Stimulated activated naive B cell treated with anti-CD40 and anti-IgM and Interleukin-4, amounts not matched to agents 10 μg/mL and 1 μg/mL and 100 μg/mL, for 72 hours (primary cell): ENCODE measurements around the gene TBC1D3B.
"Not testable (repeated sequence)": the region's sequence is repeated elsewhere in the genome, so short reads cannot be mapped to it uniquely, and the experiment has no call there.

Experiments used
- ATAC-seq, 2 donors: fragments of 150-1000 bp; cut with Tn5 transposase; replicated peaks; 2 replicates each; pipeline ENCODE4 v1.10.0; 2021; ENCODE audit warnings: moderate library complexity in 1 of 2
- DNase-seq: peaks from one replicate; pipeline ENCODE4 v3.0.0; 2021
- H3K27ac Mint-ChIP-seq: one replicate; pipeline ENCODE4 v1.8.0; 2022; ENCODE audit warnings: mild to moderate bottlenecking, mixed read lengths
- H3K27me3 Mint-ChIP-seq, 2 donors: one replicate each; pipeline ENCODE4 v1.8.0; 2022; ENCODE audit warnings: mixed read lengths in 2 of 2
- H3K36me3 Mint-ChIP-seq, 2 donors: one replicate each; pipeline ENCODE4 v1.8.0; 2022; ENCODE audit warnings: mixed read lengths in 2 of 2, mild to moderate bottlenecking in 1 of 2
- H3K4me1 Mint-ChIP-seq, 2 donors: one replicate each; pipeline ENCODE4 v1.8.0; 2022; ENCODE audit warnings: mixed read lengths in 2 of 2, mild to moderate bottlenecking in 1 of 2
- H3K4me3 Mint-ChIP-seq, 2 donors: one replicate each; pipeline ENCODE4 v1.8.0; 2022; ENCODE audit warnings: mild to moderate bottlenecking in 2 of 2, mixed read lengths in 2 of 2, moderate library complexity in 1 of 2
- H3K9me3 Mint-ChIP-seq, 2 donors: one replicate each; pipeline ENCODE4 v1.8.0; 2022; ENCODE audit warnings: mixed read lengths in 2 of 2, mild to moderate bottlenecking in 1 of 2

Gene TBC1D3B

DNA sequence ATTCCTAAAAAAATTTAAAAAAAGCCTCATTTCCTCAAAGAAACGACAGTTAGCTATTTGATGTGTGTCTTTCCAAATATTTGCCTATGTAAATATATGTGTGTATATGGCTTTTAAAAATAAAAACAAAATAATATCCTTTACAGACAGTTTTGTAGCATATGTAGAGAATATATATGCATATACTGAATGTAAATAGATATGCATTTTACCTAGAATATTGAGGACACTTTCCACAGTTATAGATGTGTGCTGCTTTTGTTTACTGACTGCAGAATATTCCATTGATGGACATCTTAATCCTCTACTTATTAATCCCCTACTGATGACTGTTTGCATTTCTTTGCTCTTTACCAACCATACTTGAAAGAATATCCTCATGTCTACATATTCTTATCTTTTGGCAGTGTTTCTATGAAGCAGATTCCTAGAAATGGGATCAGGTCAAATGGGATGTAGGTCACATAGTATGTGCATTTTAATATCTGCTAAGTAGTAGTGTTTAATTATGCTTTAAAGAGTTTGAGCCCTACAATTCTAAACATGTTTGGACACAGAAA is 16.9 kb upstream of the TBC1D3B start:
- Mint-ChIP-seq H3K9me3 (no peaks in the 10 kb centered on the region), H3K36me3 (no peaks in the 10 kb centered on the region), H3K4me3 (no peak overlapping the region), H3K27ac (no peak overlapping the region), H3K4me1 (peaks cover 38 to 45% of the 10 kb centered on the region in 2 donors), H3K27me3 (peaks cover 0 to 4% of the 10 kb centered on the region in 2 donors)
- ATAC-seq (no peak), DNase-seq (no peak)

DNA sequence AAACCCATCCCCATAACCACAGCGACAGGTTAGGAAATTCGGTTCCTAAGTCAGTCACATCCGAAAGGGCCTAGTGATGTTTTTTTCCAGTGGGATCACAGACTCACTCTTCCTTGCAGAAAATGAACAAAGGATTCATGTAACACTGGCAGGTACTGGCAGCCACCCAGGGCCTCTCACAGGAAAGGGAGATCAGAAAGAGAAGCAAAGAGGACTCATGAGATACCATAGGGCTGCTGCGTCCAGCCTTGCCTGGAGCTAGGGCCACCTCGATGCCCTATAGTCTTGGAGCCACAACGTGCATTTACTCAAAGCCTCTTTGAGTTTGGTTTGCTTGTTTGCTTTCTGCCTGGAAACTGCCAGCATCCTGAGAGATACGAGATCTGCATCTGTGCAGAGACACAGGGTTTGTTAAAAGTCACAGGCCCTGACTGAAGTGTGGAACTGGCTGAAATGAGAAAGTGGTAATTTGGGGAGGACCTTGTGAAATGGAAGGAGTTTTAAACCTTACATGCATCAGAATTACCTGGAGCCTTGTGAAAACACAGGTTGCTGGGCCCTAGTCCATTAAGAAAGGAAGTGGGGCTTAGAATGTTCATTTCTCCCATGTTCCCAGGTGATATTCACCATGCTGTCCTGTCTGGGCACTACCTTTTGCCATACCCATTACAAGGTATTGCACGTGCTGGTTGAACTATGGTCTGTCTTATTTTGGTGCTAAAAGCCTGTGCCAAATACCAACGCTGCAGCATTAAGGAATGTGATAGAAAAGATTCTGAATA is 14.3 kb upstream of the TBC1D3B start:
- H3K9me3 Mint-ChIP-seq, ATAC-seq, H3K27me3 Mint-ChIP-seq, H3K4me3 Mint-ChIP-seq, H3K27ac Mint-ChIP-seq, DNase-seq, H3K36me3 Mint-ChIP-seq: not testable (repeated sequence)
- peaks cover 32 to 33% of the 10 kb centered on the region in 2 donors for H3K4me1 Mint-ChIP-seq

DNA sequence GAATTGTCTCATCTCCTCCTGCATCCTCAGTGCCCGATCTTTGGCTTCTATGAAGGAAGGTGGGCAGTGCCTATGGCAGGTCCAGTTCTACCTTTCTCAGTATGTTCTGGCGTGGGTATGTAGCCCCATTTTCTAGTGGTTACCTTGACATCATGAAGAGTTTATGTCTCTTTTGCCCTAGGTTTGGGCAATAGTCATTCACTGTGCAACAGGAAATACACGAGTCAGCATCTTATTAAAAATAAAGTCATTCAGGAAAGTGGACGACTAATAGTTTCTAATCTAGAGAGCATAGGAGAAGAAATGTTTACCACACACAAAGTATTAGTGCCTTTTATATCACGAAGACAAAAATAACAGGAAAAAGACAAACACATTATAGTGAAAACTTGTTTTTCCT is 13.6 kb upstream of the TBC1D3B start:
- H3K4me3 Mint-ChIP-seq, H3K27me3 Mint-ChIP-seq, H3K9me3 Mint-ChIP-seq, ATAC-seq, H3K27ac Mint-ChIP-seq, DNase-seq, H3K36me3 Mint-ChIP-seq: not testable (repeated sequence)
- peaks cover 27 to 28% of the 10 kb centered on the region in 2 donors for H3K4me1 Mint-ChIP-seq

DNA sequence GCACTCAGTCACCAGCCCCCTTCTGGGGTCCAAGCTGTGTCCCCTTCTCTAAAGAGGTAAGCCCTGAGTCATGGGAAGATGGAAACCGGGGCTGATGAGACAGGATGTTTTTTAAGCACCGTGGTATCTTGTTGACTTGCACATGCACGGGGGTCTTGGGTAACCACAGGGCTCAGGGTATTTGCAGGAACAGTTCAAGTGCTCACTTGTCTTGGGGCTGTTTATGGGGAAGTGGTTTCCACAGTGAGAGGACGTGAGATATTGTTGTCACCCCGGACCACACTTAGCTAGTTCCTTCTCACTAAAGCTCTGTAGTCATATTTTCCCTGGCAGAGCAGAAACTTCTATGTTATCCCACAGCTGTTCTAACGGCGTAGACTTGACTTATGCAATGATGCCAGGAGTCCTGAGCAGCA is 12.5 kb upstream of the TBC1D3B start:
- DNase-seq (no peak), ATAC-seq (peak; percentile 98 to 99)
- Mint-ChIP-seq H3K27ac (no peak overlapping the region), H3K4me1 (peaks cover 23 to 25% of the 10 kb centered on the region in 2 donors), H3K27me3 (peaks cover 8 to 11% of the 10 kb centered on the region in 2 donors), H3K36me3 (no peaks in the 10 kb centered on the region), H3K4me3 (peak overlapping the region in 1 of 2 donors; percentile 44), H3K9me3 (no peaks in the 10 kb centered on the region)

DNA sequence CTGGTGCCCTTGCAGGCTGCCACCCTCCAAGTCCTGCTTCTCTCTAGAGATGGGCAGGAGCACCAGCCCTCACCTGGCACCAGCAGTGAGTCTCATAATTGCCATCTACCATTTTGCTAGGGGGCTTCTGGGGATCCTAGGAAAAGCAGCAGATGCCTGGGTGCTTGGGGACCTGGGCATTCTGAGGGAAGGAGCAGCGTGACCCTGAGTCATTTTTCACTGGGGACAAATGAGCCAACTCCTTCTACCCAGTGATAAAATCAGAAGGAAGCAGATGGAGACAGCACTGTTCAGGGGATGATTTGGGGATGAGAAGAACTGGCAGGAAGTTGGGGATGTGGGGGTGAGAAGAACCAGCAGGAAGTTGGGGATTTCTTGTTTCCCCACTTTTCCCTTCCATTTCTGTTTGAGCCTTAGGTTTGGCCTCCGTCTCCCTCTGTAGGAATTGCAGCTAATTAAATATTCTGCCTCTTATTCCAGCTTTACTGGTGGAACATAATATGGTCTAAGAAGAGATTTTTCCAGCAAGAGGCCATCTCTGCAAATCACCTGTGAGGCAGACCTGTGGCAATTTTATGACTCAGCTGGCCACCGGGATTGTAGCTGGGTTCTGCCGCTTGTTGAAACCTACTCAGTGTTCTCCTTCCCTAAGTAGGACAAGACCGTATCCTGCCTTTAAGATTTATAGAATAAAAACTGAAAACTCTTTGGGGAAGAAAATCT is 11.7 kb upstream of the TBC1D3B start:
- Mint-ChIP-seq H3K27me3 (peaks cover 11 to 18% of the 10 kb centered on the region in 2 donors), H3K27ac (peak overlapping the region; percentile 62), H3K4me1 (peaks cover 23 to 27% of the 10 kb centered on the region in 2 donors)
- not testable (repeated sequence) for H3K36me3 Mint-ChIP-seq, H3K4me3 Mint-ChIP-seq, H3K9me3 Mint-ChIP-seq, DNase-seq, ATAC-seq

DNA sequence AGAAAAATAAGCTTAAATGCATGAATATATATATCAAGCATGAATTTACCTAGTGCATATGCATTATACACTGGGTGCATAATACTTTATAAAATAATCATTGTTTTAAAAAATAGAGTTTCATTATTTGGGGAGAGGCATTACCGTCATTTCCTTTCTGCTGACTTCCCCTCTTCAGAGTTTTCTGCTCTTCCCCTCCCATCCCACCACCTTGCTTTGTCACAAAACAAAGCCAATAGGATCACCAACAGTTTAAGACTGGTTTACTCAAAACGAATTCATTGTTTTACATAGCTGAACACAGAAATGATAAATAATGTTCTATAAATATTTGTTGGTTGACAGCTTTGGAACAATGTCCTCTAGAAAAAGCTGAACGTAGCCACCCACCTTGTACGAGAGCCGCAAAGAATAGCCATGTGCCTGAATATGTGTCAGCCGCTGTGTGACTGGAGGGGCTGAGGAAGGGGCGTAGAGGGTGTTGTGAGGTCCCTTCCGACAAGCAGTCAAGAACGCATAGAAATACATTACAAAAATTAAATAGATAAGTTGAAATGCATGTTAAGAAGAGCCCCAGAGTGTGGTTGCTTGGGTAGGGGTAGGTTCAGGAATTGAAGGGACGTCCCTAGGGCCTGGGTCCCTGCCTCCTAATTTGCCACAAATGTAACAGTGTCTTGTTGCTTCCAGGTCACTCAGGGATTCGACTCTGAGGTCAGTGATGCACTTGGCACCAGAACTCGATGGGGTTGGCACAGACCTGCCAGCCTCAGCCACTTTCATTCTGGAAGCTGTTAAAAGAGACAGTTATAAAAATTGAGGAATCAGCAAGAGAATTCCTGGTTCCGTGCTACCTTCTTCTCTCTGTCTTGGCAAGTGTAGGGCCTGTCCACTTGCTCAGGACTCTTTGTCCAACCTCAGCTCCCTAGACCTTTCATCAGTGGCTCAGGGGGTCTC is 10.7 kb upstream of the TBC1D3B start:
- not testable (repeated sequence) for H3K27ac Mint-ChIP-seq, ATAC-seq, H3K4me3 Mint-ChIP-seq, DNase-seq, H3K36me3 Mint-ChIP-seq, H3K9me3 Mint-ChIP-seq
- Mint-ChIP-seq H3K4me1 (peaks cover 27 to 28% of the 10 kb centered on the region in 2 donors), H3K27me3 (peaks cover 17 to 25% of the 10 kb centered on the region in 2 donors)

DNA sequence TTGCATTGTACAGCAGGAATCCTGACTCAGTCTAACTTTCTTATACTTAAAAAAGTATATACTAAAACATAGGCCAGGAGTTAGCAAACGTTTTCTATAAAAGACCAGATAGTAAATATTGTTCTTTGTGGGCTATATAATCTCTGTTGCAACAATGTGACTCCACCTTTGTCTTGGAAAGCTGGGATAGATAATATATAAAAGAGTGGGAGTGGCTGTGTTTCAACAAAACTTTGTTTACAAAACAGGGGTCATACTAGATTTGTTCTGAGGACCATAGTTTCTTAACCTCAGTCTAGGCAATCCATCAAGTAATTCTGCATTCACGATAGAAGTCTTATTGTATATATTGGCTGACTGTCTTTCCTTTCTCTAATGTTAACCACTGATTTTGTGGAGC is 9.0 kb upstream of the TBC1D3B start:
- peaks cover 28 to 31% of the 10 kb centered on the region in 2 donors for H3K4me1 Mint-ChIP-seq
- H3K4me3 Mint-ChIP-seq = no peak overlapping the region
- no peak overlapping the region for H3K27ac Mint-ChIP-seq
- H3K9me3 Mint-ChIP-seq = no peaks in the 10 kb centered on the region
- H3K27me3 Mint-ChIP-seq = peaks cover 21 to 34% of the 10 kb centered on the region in 2 donors
- H3K36me3 Mint-ChIP-seq = no peaks in the 10 kb centered on the region
- no peak for DNase-seq
- no peak for ATAC-seq

DNA sequence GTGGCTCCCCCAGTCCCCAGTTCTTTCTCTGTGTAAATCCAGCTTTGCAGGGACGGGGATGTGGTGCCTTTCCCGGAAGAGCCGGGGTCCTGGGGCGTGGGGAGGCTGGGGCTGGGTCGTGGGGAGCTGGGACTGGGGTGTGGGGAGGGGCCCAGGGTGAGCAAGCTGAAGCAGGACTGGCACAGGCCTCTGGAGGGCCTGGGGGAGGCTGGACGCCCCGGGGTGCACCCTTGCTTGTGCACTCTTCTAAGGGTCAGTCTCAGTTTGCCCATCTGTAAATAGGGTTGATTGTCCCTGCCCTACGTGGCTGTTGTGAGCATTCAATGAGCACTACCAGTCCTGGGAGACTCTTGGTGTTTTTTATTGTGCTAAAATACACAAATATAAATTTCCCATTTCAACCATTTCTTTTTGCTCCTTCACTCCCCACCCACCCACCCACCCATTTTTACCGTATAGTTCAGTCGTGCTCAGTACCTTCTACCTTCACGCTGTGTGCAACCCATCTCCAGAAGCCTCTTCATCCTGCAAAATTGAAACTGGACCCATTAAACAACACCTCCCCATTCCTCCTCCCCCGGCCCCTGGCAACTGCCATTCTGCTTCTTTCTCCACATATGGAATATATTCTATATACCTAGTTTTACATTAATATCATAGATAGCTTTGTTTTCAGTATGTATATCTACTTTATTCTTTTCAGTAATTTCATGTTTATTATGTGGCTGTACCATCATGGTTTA is 7.8 kb upstream of the TBC1D3B start:
- peaks cover 25 to 39% of the 10 kb centered on the region in 2 donors for H3K27me3 Mint-ChIP-seq
- H3K4me1 Mint-ChIP-seq = peaks cover 22 to 28% of the 10 kb centered on the region in 2 donors

DNA sequence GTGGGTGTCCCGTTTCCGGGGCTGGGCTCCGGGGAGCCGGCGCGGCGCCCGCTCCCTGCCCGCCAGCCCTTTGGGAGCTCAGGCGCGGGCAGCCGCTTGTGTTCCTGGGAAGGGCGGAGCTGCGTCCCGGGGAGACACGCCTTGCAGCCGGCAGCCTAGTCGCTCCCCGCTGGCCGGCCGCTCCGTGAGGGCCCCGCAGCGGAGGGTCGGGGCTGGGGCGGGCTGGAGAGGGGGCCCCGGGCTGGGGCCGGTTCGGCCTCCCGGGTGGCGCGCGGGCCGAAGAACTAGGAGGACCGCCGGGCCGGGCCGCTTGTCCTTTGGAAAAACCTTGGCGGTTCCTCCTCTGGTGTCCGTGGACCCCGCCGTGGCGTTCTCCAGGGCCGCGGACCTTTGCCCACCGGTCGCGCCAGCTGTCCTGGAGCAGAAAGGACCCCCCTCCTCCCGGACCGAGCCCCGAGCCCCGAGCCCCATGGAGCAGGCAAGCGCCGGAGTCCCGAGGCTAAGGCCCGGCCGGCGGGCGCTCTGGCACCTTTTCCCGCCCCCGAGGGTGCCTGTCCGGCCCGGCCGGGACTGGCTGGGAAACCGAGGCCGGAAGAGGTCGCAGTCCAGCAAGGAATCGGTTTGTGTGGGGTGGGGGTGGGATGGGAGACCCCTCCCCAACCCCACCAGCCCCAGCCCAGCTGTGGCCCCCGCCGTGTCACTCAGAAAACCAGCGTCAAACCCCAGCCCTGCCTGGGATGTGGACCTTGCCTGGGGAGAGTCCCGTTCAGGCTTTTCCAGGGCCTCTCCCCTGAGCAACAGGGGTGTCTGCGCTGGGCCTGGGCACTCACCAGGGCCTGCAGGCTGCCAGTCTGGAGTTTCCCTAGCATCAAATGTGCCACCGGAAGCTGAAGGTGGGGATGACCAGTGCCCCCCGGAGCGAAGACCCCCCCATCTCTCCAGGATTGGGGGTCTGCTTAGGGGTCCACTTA is 6.8 kb upstream of the TBC1D3B start:
- no peak for DNase-seq

More for the DNA sequence above, 7.8 kb upstream of the TBC1D3B start:
- no peak for DNase-seq
- Mint-ChIP-seq H3K27ac (no peak overlapping the region), H3K36me3 (no peaks in the 10 kb centered on the region), H3K9me3 (no peaks in the 10 kb centered on the region), H3K4me3 (peak overlapping the region; percentile 72 to 77)
- ATAC-seq = no peak

DNA sequence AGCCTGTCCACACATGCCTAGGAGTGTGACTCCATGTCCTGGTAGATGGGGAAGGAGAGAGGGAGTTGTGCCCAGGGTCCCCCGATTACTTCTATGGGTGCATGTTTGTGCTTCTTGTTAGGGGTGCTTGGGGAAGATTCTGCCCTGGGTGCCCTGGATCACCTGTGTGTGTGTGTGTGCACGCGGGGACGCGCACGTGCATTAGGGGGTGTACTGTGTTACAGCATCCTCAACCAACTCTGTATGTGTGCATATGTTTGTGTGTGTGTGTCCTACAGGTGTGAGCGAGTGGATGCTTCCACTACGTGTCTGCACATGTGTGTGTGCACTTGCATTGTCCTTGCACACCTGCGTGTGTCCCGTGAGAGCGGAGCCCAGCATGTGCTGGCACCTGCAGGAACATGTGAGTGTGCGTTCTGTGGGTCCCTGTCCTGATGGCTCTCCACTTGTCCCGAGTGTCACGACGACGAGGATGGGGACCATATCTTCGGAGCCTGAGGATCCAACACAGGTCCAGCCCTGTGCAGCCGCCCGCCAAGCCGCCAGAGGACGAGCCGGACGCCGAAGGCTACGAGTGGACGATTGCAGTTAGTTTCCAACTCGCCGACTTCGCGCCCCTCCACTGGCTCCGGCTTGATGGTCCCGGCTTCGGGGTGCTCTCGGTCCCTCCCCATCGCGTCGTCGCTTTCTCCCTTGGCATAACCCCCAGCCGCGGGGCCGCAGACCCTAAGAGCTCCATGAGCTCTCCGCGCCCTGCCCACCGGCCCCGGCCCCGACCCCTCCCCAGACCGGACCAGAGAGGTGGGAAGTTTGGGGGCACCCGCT is 6.0 kb upstream of the TBC1D3B start:
- peak overlapping the region; percentile 44 to 77 for H3K4me3 Mint-ChIP-seq
- no peaks in the 10 kb centered on the region for H3K9me3 Mint-ChIP-seq
- peaks cover 5 to 14% of the 10 kb centered on the region in 2 donors for H3K4me1 Mint-ChIP-seq
- peak; percentile 12 to 29 for ATAC-seq
- no peaks in the 10 kb centered on the region for H3K36me3 Mint-ChIP-seq
- H3K27me3 Mint-ChIP-seq = peaks cover 21 to 39% of the 10 kb centered on the region in 2 donors
- no peak for DNase-seq
- H3K27ac Mint-ChIP-seq = no peak overlapping the region

More for the DNA sequence above, 6.8 kb upstream of the TBC1D3B start:
- Mint-ChIP-seq H3K4me3 (peak overlapping the region; percentile 72 to 77), H3K27me3 (peaks cover 25 to 39% of the 10 kb centered on the region in 2 donors), H3K9me3 (no peaks in the 10 kb centered on the region), H3K4me1 (peaks cover 13 to 22% of the 10 kb centered on the region in 2 donors), H3K36me3 (no peaks in the 10 kb centered on the region), H3K27ac (peak overlapping the region; percentile 42)
- peak; percentile 60 to 71 for ATAC-seq

DNA sequence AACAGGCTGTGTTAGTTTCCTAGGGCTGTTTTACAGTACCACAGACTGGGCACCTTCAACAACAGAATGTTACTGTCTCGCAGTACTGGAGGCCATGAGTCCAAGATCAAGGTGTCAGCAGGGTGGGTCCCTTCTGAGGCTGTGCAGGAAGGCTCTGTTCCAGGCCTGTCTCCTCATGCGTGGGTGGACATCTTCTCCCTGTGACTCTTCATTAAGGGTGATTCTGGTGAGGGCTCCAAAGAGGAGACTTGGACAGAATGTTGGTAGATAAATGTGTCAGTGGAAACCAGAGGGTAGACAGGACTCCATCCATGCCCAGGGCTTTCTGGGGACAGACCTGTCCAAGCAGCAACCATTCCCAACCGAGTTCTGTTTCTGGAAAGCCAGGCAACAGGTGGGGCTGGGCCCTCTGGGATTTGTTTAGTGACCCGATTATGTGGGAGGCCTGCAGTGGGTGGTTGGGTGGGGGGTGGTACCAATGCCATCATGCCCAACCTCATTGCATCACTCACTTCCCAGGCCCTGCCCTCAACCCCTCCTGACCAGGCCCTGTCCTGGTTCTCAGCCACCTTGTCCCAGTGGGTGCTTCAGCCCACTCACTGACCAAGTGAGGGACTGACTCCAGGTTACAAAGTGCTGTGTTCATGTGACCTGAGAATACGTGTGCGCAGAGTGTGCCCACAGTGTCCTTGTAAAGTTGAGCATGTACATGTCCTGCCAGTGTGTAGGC is 5.2 kb upstream of the TBC1D3B start:
- H3K27me3 Mint-ChIP-seq = peaks cover 21 to 39% of the 10 kb centered on the region in 2 donors
- H3K36me3 Mint-ChIP-seq, H3K9me3 Mint-ChIP-seq, DNase-seq, H3K27ac Mint-ChIP-seq, ATAC-seq: not testable (repeated sequence)
- H3K4me1 Mint-ChIP-seq = peaks cover 5 to 12% of the 10 kb centered on the region in 2 donors
- H3K4me3 Mint-ChIP-seq = peak overlapping the region in 1 of 2 donors; percentile 44
